ENCODE results near the gene FAM210A. TPM values are rescaled to one million over a fixed set of nuclear protein-coding genes. Genes with fewer than 3 reads are reported as not detected.

The FAM210A gene
- total RNA-seq, 1 experiment from 2014 or later: 17.1 TPM

DNA sequence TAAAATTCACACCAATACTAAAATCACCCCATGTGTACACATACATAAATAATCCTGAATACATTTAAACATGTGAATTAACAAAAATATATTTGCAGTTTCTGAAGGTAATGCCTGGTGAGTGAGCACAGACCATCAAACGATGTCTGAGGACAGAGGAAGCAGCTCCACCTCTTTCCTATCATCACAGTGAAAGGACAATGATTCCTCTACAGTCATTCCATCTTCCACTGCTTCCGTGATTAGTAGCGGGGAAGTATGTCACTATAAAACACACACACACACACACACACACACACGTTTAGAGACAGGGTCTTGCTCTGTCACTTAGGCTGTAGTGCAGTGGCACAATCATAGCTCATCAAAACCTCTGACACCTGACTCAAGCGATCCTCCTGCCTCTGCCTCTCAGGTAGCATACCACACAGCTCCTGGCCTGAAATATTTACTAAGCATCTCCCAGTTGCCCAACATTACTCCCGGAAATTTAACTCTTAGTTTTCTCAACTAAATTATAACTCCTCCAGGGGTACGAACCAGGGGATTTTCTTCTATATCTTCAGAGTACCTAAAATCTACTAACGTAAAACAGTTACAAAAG is 12.8 kb downstream of the FAM210A start:
- Histone ChIP-seq H3K4me3 (ENCODE audit: low read depth, low read length) (no peak overlapping the region), H3K4me1 (peaks cover 9% of the 10 kb centered on the region; the same call in 1 of the 2 replicates), H3K27me3 (replicated peaks; ENCODE audit: control insufficient read depth, insufficient read depth, low read length) (no peaks in the 10 kb centered on the region), H3K36me3 (ENCODE audit: control insufficient read depth, insufficient read depth, low read length) (no peaks in the 10 kb centered on the region), H3K9me3 (no peaks in the 10 kb centered on the region)
- intact Hi-C loops (cut with micrococcal nuclease; ENCODE audit: unreplicated experiment): no loop called here
- CTCF ChIA-PET: no interaction called here
- DNase-seq: no peak
- Mint-ChIP-seq H3K4me1 (ENCODE audit: low read depth, unreplicated experiment) (peaks cover 5% of the 10 kb centered on the region), H3K4me3 (ENCODE audit: unreplicated experiment) (no peak overlapping the region), H3K36me3 (ENCODE audit: insufficient read depth, unreplicated experiment) (no peaks in the 10 kb centered on the region), H3K27me3 (ENCODE audit: insufficient read depth, unreplicated experiment) (no peaks in the 10 kb centered on the region), H3K27ac (ENCODE audit: unreplicated experiment) (no peak overlapping the region), H3K9me3 (ENCODE audit: unreplicated experiment) (peaks cover 23% of the 10 kb centered on the region)
- TF ChIP-seq, protein P1, sequence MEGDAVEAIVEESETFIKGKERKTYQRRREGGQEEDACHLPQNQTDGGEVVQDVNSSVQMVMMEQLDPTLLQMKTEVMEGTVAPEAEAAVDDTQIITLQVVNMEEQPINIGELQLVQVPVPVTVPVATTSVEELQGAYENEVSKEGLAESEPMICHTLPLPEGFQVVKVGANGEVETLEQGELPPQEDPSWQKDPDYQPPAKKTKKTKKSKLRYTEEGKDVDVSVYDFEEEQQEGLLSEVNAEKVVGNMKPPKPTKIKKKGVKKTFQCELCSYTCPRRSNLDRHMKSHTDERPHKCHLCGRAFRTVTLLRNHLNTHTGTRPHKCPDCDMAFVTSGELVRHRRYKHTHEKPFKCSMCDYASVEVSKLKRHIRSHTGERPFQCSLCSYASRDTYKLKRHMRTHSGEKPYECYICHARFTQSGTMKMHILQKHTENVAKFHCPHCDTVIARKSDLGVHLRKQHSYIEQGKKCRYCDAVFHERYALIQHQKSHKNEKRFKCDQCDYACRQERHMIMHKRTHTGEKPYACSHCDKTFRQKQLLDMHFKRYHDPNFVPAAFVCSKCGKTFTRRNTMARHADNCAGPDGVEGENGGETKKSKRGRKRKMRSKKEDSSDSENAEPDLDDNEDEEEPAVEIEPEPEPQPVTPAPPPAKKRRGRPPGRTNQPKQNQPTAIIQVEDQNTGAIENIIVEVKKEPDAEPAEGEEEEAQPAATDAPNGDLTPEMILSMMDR (IDR thresholded peaks at IDR 0.05; ENCODE audit: insufficient read depth in 1 of 2, low read depth in 1 of 2, low read length in 1 of 2, severe bottlenecking in 1 of 2, unreplicated experiment in 1 of 2): no peak
- POLR2A ChIA-PET: interaction anchor here (1.1 kb wide), 1 partner anchor 12 kb away, joined by 3 read pairs; the partner anchor contains the start of gene FAM210A
- no TSS peak for BruUV-seq (replicated peaks)

DNA sequence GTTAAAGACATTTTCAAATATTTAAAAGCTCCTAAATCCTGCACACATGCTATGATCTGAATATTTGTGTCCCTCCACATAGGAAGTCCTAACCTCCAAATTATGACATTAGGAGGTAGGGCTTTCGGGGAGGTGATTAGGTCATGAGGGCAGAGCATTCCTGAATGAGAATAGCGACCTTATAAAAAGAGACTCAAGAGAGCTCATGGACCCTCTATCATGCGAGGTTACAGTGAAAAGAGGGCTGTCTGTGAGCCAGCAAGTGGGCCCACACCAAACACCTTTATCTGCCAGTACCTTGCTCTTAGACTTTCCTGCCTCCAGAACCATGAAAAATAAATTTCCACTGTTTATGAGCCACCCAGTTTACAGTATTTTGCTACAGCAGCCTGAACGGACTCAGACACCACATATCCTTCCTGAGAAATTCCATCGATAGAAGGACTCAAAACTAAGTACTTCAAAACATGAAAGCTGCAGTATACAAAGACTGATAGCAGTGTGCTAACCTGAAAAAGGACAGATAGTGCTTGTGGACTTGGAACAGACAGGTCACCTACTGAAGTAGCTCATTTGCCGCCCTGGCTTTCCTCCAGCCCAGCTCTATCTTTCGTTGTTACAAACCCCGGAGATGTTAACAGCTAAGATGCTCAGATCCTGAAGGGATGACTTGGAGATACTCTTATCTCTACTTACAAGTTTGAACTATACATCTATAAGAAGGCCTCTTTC is 13.8 kb downstream of the FAM210A start:
- intact Hi-C loops (cut with micrococcal nuclease; ENCODE audit: unreplicated experiment): no loop called here
- H3K27ac Mint-ChIP-seq (ENCODE audit: unreplicated experiment): no peak overlapping the region
- CTCF ChIA-PET: interaction anchor here (0.6 kb wide), 1 partner anchor 156 kb away, joined by 3 read pairs; no protein-coding TSS in a partner anchor

DNA sequence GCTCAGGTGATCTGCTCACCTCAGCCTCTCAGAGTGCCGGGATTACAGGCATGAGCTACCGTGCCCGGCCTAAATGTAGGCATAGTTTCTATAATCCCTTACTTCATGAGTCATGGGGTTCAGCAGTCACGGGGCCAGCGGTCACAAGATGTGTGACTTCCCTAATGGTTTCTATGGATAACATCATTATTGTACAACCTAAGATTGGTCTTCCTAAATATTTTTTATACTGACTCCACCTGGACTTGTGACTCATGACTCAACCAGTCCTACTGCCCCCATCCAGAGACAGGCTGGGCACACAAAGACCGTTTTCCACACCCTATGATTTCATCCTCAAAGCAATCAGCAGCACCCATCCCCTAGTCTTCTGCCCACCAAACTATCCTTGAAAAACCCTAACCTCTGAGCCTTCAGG is 15.9 kb downstream of the FAM210A start:
- DNase-seq: no peak
- Histone ChIP-seq H3K36me3 (ENCODE audit: control insufficient read depth, insufficient read depth, low read length) (no peaks in the 10 kb centered on the region), H3K9me3 (no peaks in the 10 kb centered on the region), H3K4me3 (ENCODE audit: low read depth, low read length) (no peak overlapping the region), H3K4me1 (0 out of 2 replicates have a peak, but pooled peaks cover 3% of the 10 kb centered on the region), H3K27me3 (replicated peaks; ENCODE audit: control insufficient read depth, insufficient read depth, low read length) (no peaks in the 10 kb centered on the region)
- Mint-ChIP-seq H3K27me3 (ENCODE audit: insufficient read depth, unreplicated experiment) (no peaks in the 10 kb centered on the region), H3K27ac (ENCODE audit: unreplicated experiment) (no peak overlapping the region), H3K4me1 (ENCODE audit: low read depth, unreplicated experiment) (peaks cover 5% of the 10 kb centered on the region), H3K9me3 (ENCODE audit: unreplicated experiment) (peaks cover 34% of the 10 kb centered on the region), H3K36me3 (ENCODE audit: insufficient read depth, unreplicated experiment) (peaks cover 4% of the 10 kb centered on the region), H3K4me3 (ENCODE audit: unreplicated experiment) (no peak overlapping the region)
- BruUV-seq (replicated peaks): no TSS peak
- CTCF ChIA-PET: no interaction called here
- TF ChIP-seq, protein P1 (IDR thresholded peaks at IDR 0.05; ENCODE audit: insufficient read depth in 1 of 2, low read depth in 1 of 2, low read length in 1 of 2, severe bottlenecking in 1 of 2, unreplicated experiment in 1 of 2): no peak
- POLR2A ChIA-PET: no interaction called here
- intact Hi-C loops (cut with micrococcal nuclease; ENCODE audit: unreplicated experiment): no loop called here

More for the DNA sequence above, 13.8 kb downstream of the FAM210A start:
- Mint-ChIP-seq H3K36me3 (ENCODE audit: insufficient read depth, unreplicated experiment) (no peaks in the 10 kb centered on the region), H3K27me3 (ENCODE audit: insufficient read depth, unreplicated experiment) (no peaks in the 10 kb centered on the region), H3K4me1 (ENCODE audit: low read depth, unreplicated experiment) (peaks cover 5% of the 10 kb centered on the region), H3K9me3 (ENCODE audit: unreplicated experiment) (peaks cover 32% of the 10 kb centered on the region), H3K4me3 (ENCODE audit: unreplicated experiment) (no peak overlapping the region)
- no peak for DNase-seq
- POLR2A ChIA-PET: interaction anchor here (1.1 kb wide), 1 partner anchor 13 kb away, joined by 3 read pairs; the partner anchor contains the start of gene FAM210A
- Histone ChIP-seq H3K4me3 (ENCODE audit: low read depth, low read length) (no peak overlapping the region), H3K9me3 (no peaks in the 10 kb centered on the region), H3K36me3 (ENCODE audit: control insufficient read depth, insufficient read depth, low read length) (no peaks in the 10 kb centered on the region), H3K27me3 (replicated peaks; ENCODE audit: control insufficient read depth, insufficient read depth, low read length) (no peaks in the 10 kb centered on the region), H3K4me1 (peaks cover 3% of the 10 kb centered on the region; the same call in 1 of the 2 replicates)
- TF ChIP-seq, protein P1 (IDR thresholded peaks at IDR 0.05; ENCODE audit: insufficient read depth in 1 of 2, low read depth in 1 of 2, low read length in 1 of 2, severe bottlenecking in 1 of 2, unreplicated experiment in 1 of 2): no peak
- no TSS peak for BruUV-seq (replicated peaks)

Measured in Caco-2 (cell line).